ENCODE measurements around the gene COL4A6.
"Not testable (repeated sequence)": the region's sequence is repeated elsewhere in the genome, so short reads cannot be mapped to it uniquely, and the experiment has no call there.

Gene COL4A6

GRCh38 chrX:108380222-108380621 lies 58.0 kb downstream of the COL4A6 start:
- TF ChIP-seq CTCF (IDR thresholded peaks at IDR 0.05; ENCODE audit: low read depth, low read length, poor library complexity, severe bottlenecking) = no peak
- no peak for TF ChIP-seq EZH2phosphoT487 (IDR thresholded peaks at IDR 0.05; ENCODE audit: borderline replicate concordance, low read length)
- no peaks in the 10 kb centered on the region for H3K27me3 ChIP-seq (ENCODE audit: control insufficient read depth, low read length)
- H3K9me3 ChIP-seq (ENCODE audit: control insufficient read depth, insufficient read depth, low read length) = no peaks in the 10 kb centered on the region
- no peaks in the 10 kb centered on the region for H3K79me2 ChIP-seq (ENCODE audit: control insufficient read depth, low read length)
- H3K36me3 ChIP-seq (ENCODE audit: control insufficient read depth, low read length) = no peaks in the 10 kb centered on the region
- H3K9me2 ChIP-seq (replicated peaks; ENCODE audit: control insufficient read depth, low read length) = no peaks in the 10 kb centered on the region
- no peak overlapping the region for H3K4me2 ChIP-seq (ENCODE audit: low read length)
- H3K27ac ChIP-seq (ENCODE audit: low read depth, low read length) = no peak overlapping the region
- H3K4me3 ChIP-seq (ENCODE audit: low read length) = no peak overlapping the region
- H4K20me1 ChIP-seq (ENCODE audit: control insufficient read depth, insufficient read depth, low read depth, low read length) = no peaks in the 10 kb centered on the region
- H3F3A ChIP-seq (ENCODE audit: control insufficient read depth, insufficient read depth) = no peaks in the 10 kb centered on the region
- no peaks in the 10 kb centered on the region for H3K4me1 ChIP-seq (ENCODE audit: control insufficient read depth, low read length)

GRCh38 chrX:108376821-108377220 lies 61.4 kb downstream of the COL4A6 start:
- H3F3A ChIP-seq (ENCODE audit: control insufficient read depth, insufficient read depth); H3K9me2 ChIP-seq (replicated peaks; ENCODE audit: control insufficient read depth, low read length); H3K27ac ChIP-seq (ENCODE audit: low read depth, low read length); H3K36me3 ChIP-seq (ENCODE audit: control insufficient read depth, low read length); H3K4me3 ChIP-seq (ENCODE audit: low read length); H3K4me2 ChIP-seq (ENCODE audit: low read length); H3K4me1 ChIP-seq (ENCODE audit: control insufficient read depth, low read length); H3K27me3 ChIP-seq (ENCODE audit: control insufficient read depth, low read length); H4K20me1 ChIP-seq (ENCODE audit: control insufficient read depth, insufficient read depth, low read depth, low read length); H3K9me3 ChIP-seq (ENCODE audit: control insufficient read depth, insufficient read depth, low read length); H3K79me2 ChIP-seq (ENCODE audit: control insufficient read depth, low read length): not testable (repeated sequence)

GRCh38 chrX:108375591-108375990 lies 62.6 kb downstream of the COL4A6 start:
- H3K4me1 ChIP-seq (ENCODE audit: control insufficient read depth, low read length); H3K4me3 ChIP-seq (ENCODE audit: low read length); H3F3A ChIP-seq (ENCODE audit: control insufficient read depth, insufficient read depth); H3K36me3 ChIP-seq (ENCODE audit: control insufficient read depth, low read length); H3K27me3 ChIP-seq (ENCODE audit: control insufficient read depth, low read length); H4K20me1 ChIP-seq (ENCODE audit: control insufficient read depth, insufficient read depth, low read depth, low read length); H3K79me2 ChIP-seq (ENCODE audit: control insufficient read depth, low read length); H3K9me3 ChIP-seq (ENCODE audit: control insufficient read depth, insufficient read depth, low read length); H3K4me2 ChIP-seq (ENCODE audit: low read length); H3K27ac ChIP-seq (ENCODE audit: low read depth, low read length); H3K9me2 ChIP-seq (replicated peaks; ENCODE audit: control insufficient read depth, low read length): not testable (repeated sequence)

- Histone ChIP-seq H3K4me1 (ENCODE audit: control insufficient read depth, low read length) (no peaks in the 10 kb centered on the region), H4K20me1 (ENCODE audit: control insufficient read depth, insufficient read depth, low read depth, low read length) (no peaks in the 10 kb centered on the region), H3F3A (ENCODE audit: control insufficient read depth, insufficient read depth) (no peaks in the 10 kb centered on the region), H3K27me3 (ENCODE audit: control insufficient read depth, low read length) (no peaks in the 10 kb centered on the region), H3K79me2 (ENCODE audit: control insufficient read depth, low read length) (no peaks in the 10 kb centered on the region), H3K27ac (ENCODE audit: low read depth, low read length) (no peak overlapping the region), H3K9me3 (ENCODE audit: control insufficient read depth, insufficient read depth, low read length) (no peaks in the 10 kb centered on the region), H3K4me3 (ENCODE audit: low read length) (no peak overlapping the region), H3K36me3 (ENCODE audit: control insufficient read depth, low read length) (no peaks in the 10 kb centered on the region), H3K4me2 (ENCODE audit: low read length) (no peak overlapping the region), H3K9me2 (replicated peaks; ENCODE audit: control insufficient read depth, low read length) (no peaks in the 10 kb centered on the region)
- no peak for TF ChIP-seq EZH2phosphoT487 (IDR thresholded peaks at IDR 0.05; ENCODE audit: borderline replicate concordance, low read length)
- TF ChIP-seq CTCF (IDR thresholded peaks at IDR 0.05; ENCODE audit: low read depth, low read length, poor library complexity, severe bottlenecking) = no peak
These were observed 71.4 kb downstream of the COL4A6 start for GRCh38 chrX:108366644-108367406.

Data from DOHH2 (cell line).